ENCODE measurements around the gene IPCEF1.
A peak's percentile ranks its signal among the peaks of the same experiment; 100 is the strongest.

IPCEF1 gene

GRCh38 chr6:154370545-154370944 lies 13.9 kb upstream of the IPCEF1 start:
- H3K4me3 ChIP-seq (ENCODE audit: low read length), result no peak overlapping the region
- H3K27me3 ChIP-seq (ENCODE audit: control insufficient read depth, insufficient read depth, low read length), result peaks cover 3% of the 10 kb centered on the region
- peak overlapping the region; percentile 18 for H3K4me2 ChIP-seq (ENCODE audit: low read length)
- no peaks in the 10 kb centered on the region for H3K36me3 ChIP-seq (ENCODE audit: insufficient read depth, low read length)
- H3K4me1 ChIP-seq (ENCODE audit: control insufficient read depth, insufficient read depth, low read length), result no peaks in the 10 kb centered on the region
- H3K9me3 ChIP-seq (replicated peaks; ENCODE audit: low read length), result no peaks in the 10 kb centered on the region
- H3K9ac ChIP-seq (ENCODE audit: low read depth, low read length), result no peak overlapping the region

- Histone ChIP-seq H3K9me3 (replicated peaks; ENCODE audit: low read length) (no peaks in the 10 kb centered on the region), H3K36me3 (ENCODE audit: insufficient read depth, low read length) (no peaks in the 10 kb centered on the region), H3K4me2 (ENCODE audit: low read length) (no peak overlapping the region), H3K4me1 (ENCODE audit: control insufficient read depth, insufficient read depth, low read length) (no peaks in the 10 kb centered on the region), H3K9ac (ENCODE audit: low read depth, low read length) (no peak overlapping the region), H3K27me3 (ENCODE audit: control insufficient read depth, insufficient read depth, low read length) (peaks cover 7% of the 10 kb centered on the region), H3K4me3 (ENCODE audit: low read length) (no peak overlapping the region)
These were observed 11.5 kb upstream of the IPCEF1 start for GRCh38 chr6:154367839-154368695.

- no peaks in the 10 kb centered on the region for H3K36me3 ChIP-seq (ENCODE audit: insufficient read depth, low read length)
- no peaks in the 10 kb centered on the region for H3K9me3 ChIP-seq (replicated peaks; ENCODE audit: low read length)
- H3K4me2 ChIP-seq (ENCODE audit: low read length), result no peak overlapping the region
- H3K4me3 ChIP-seq (ENCODE audit: low read length), result no peak overlapping the region
- H3K27me3 ChIP-seq (ENCODE audit: control insufficient read depth, insufficient read depth, low read length), result peaks cover 11% of the 10 kb centered on the region
- no peak overlapping the region for H3K9ac ChIP-seq (ENCODE audit: low read depth, low read length)
- no peaks in the 10 kb centered on the region for H3K4me1 ChIP-seq (ENCODE audit: control insufficient read depth, insufficient read depth, low read length)
These were observed 10.7 kb upstream of the IPCEF1 start for GRCh38 chr6:154367336-154367735.

- Histone ChIP-seq H3K4me1 (ENCODE audit: control insufficient read depth, insufficient read depth, low read length) (no peaks in the 10 kb centered on the region), H3K4me2 (ENCODE audit: low read length) (no peak overlapping the region), H3K27me3 (ENCODE audit: control insufficient read depth, insufficient read depth, low read length) (peaks cover 13% of the 10 kb centered on the region), H3K4me3 (ENCODE audit: low read length) (no peak overlapping the region), H3K9me3 (replicated peaks; ENCODE audit: low read length) (no peaks in the 10 kb centered on the region), H3K36me3 (ENCODE audit: insufficient read depth, low read length) (no peaks in the 10 kb centered on the region), H3K9ac (ENCODE audit: low read depth, low read length) (no peak overlapping the region)
These were observed 7.2 kb upstream of the IPCEF1 start for GRCh38 chr6:154363821-154364220.

- no peak overlapping the region for H3K4me2 ChIP-seq (ENCODE audit: low read length)
- H3K9me3 ChIP-seq (replicated peaks; ENCODE audit: low read length), result no peaks in the 10 kb centered on the region
- H3K9ac ChIP-seq (ENCODE audit: low read depth, low read length), result no peak overlapping the region
- H3K27me3 ChIP-seq (ENCODE audit: control insufficient read depth, insufficient read depth, low read length), result peaks cover 15% of the 10 kb centered on the region
- H3K4me3 ChIP-seq (ENCODE audit: low read length), result no peak overlapping the region
- H3K4me1 ChIP-seq (ENCODE audit: control insufficient read depth, insufficient read depth, low read length), result no peaks in the 10 kb centered on the region
- no peaks in the 10 kb centered on the region for H3K36me3 ChIP-seq (ENCODE audit: insufficient read depth, low read length)
These were observed 4.9 kb upstream of the IPCEF1 start for GRCh38 chr6:154361476-154361875.

GRCh38 chr6:154360476-154360875 lies 3.9 kb upstream of the IPCEF1 start:
- H3K36me3 ChIP-seq (ENCODE audit: insufficient read depth, low read length), result no peaks in the 10 kb centered on the region
- no peak overlapping the region for H3K4me2 ChIP-seq (ENCODE audit: low read length)
- no peak overlapping the region for H3K4me3 ChIP-seq (ENCODE audit: low read length)
- H3K9ac ChIP-seq (ENCODE audit: low read depth, low read length), result no peak overlapping the region
- no peaks in the 10 kb centered on the region for H3K9me3 ChIP-seq (replicated peaks; ENCODE audit: low read length)
- H3K27me3 ChIP-seq (ENCODE audit: control insufficient read depth, insufficient read depth, low read length), result peaks cover 16% of the 10 kb centered on the region
- no peaks in the 10 kb centered on the region for H3K4me1 ChIP-seq (ENCODE audit: control insufficient read depth, insufficient read depth, low read length)

- no peak overlapping the region for H3K9ac ChIP-seq (ENCODE audit: low read depth, low read length)
- no peak overlapping the region for H3K4me3 ChIP-seq (ENCODE audit: low read length)
These were observed 3.1 kb upstream of the IPCEF1 start for GRCh38 chr6:154359679-154360078.

GRCh38 chr6:154359161-154359574 lies 2.6 kb upstream of the IPCEF1 start:
- Histone ChIP-seq H3K27me3 (ENCODE audit: control insufficient read depth, insufficient read depth, low read length) (peaks cover 16% of the 10 kb centered on the region), H3K9ac (ENCODE audit: low read depth, low read length) (no peak overlapping the region), H3K4me3 (ENCODE audit: low read length) (no peak overlapping the region)

More at GRCh38 chr6:154359679-154360078, 3.1 kb upstream of the IPCEF1 start:
- H3K4me1 ChIP-seq (ENCODE audit: control insufficient read depth, insufficient read depth, low read length), result no peaks in the 10 kb centered on the region
- no peaks in the 10 kb centered on the region for H3K9me3 ChIP-seq (replicated peaks; ENCODE audit: low read length)
- H3K27me3 ChIP-seq (ENCODE audit: control insufficient read depth, insufficient read depth, low read length), result peaks cover 16% of the 10 kb centered on the region
- H3K4me2 ChIP-seq (ENCODE audit: low read length), result no peak overlapping the region
- H3K36me3 ChIP-seq (ENCODE audit: insufficient read depth, low read length), result no peaks in the 10 kb centered on the region

GRCh38 chr6:154358019-154358545 lies 1.5 kb upstream of the IPCEF1 start:
- H3K9me3 ChIP-seq (replicated peaks; ENCODE audit: low read length), result no peaks in the 10 kb centered on the region
- no peak overlapping the region for H3K4me3 ChIP-seq (ENCODE audit: low read length)
- H3K27me3 ChIP-seq (ENCODE audit: control insufficient read depth, insufficient read depth, low read length), result peaks cover 12% of the 10 kb centered on the region
- no peaks in the 10 kb centered on the region for H3K36me3 ChIP-seq (ENCODE audit: insufficient read depth, low read length)
- no peaks in the 10 kb centered on the region for H3K4me1 ChIP-seq (ENCODE audit: control insufficient read depth, insufficient read depth, low read length)
- H3K9ac ChIP-seq (ENCODE audit: low read depth, low read length), result no peak overlapping the region
- no peak overlapping the region for H3K4me2 ChIP-seq (ENCODE audit: low read length)

More at GRCh38 chr6:154359161-154359574, 2.6 kb upstream of the IPCEF1 start:
- no peak overlapping the region for H3K4me2 ChIP-seq (ENCODE audit: low read length)
- no peaks in the 10 kb centered on the region for H3K36me3 ChIP-seq (ENCODE audit: insufficient read depth, low read length)
- no peaks in the 10 kb centered on the region for H3K4me1 ChIP-seq (ENCODE audit: control insufficient read depth, insufficient read depth, low read length)
- H3K9me3 ChIP-seq (replicated peaks; ENCODE audit: low read length), result no peaks in the 10 kb centered on the region

GRCh38 chr6:154356113-154356512 lies 490 bp downstream of the IPCEF1 start:
- H3K9me3 ChIP-seq (replicated peaks; ENCODE audit: low read length), result no peaks in the 10 kb centered on the region
- no peak overlapping the region for H3K4me2 ChIP-seq (ENCODE audit: low read length)
- H3K27me3 ChIP-seq (ENCODE audit: control insufficient read depth, insufficient read depth, low read length), result peaks cover 14% of the 10 kb centered on the region
- no peaks in the 10 kb centered on the region for H3K36me3 ChIP-seq (ENCODE audit: insufficient read depth, low read length)
- H3K4me1 ChIP-seq (ENCODE audit: control insufficient read depth, insufficient read depth, low read length), result no peaks in the 10 kb centered on the region
- H3K9ac ChIP-seq (ENCODE audit: low read depth, low read length), result no peak overlapping the region
- H3K4me3 ChIP-seq (ENCODE audit: low read length), result no peak overlapping the region

GRCh38 chr6:154354265-154354777 lies 2.3 kb downstream of the IPCEF1 start:
- peaks cover 11% of the 10 kb centered on the region for H3K27me3 ChIP-seq (ENCODE audit: control insufficient read depth, insufficient read depth, low read length)
- no peak overlapping the region for H3K4me3 ChIP-seq (ENCODE audit: low read length)
- no peaks in the 10 kb centered on the region for H3K36me3 ChIP-seq (ENCODE audit: insufficient read depth, low read length)
- H3K9me3 ChIP-seq (replicated peaks; ENCODE audit: low read length), result no peaks in the 10 kb centered on the region
- H3K4me1 ChIP-seq (ENCODE audit: control insufficient read depth, insufficient read depth, low read length), result no peaks in the 10 kb centered on the region
- H3K9ac ChIP-seq (ENCODE audit: low read depth, low read length), result no peak overlapping the region
- no peak overlapping the region for H3K4me2 ChIP-seq (ENCODE audit: low read length)

Data from skeletal muscle satellite cell (primary cell).